Measurements from ENCODE around the gene GPR78. TPM values are rescaled to one million over a fixed set of nuclear protein-coding genes. Genes with fewer than 3 reads are reported as not detected.

GPR78 gene, protein sequence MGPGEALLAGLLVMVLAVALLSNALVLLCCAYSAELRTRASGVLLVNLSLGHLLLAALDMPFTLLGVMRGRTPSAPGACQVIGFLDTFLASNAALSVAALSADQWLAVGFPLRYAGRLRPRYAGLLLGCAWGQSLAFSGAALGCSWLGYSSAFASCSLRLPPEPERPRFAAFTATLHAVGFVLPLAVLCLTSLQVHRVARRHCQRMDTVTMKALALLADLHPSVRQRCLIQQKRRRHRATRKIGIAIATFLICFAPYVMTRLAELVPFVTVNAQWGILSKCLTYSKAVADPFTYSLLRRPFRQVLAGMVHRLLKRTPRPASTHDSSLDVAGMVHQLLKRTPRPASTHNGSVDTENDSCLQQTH
- polyA plus RNA-seq (2013, experiment 1 of 2) = 0.29 TPM
- polyA plus RNA-seq (2013, experiment 2 of 2) = 0.66 TPM

DNA sequence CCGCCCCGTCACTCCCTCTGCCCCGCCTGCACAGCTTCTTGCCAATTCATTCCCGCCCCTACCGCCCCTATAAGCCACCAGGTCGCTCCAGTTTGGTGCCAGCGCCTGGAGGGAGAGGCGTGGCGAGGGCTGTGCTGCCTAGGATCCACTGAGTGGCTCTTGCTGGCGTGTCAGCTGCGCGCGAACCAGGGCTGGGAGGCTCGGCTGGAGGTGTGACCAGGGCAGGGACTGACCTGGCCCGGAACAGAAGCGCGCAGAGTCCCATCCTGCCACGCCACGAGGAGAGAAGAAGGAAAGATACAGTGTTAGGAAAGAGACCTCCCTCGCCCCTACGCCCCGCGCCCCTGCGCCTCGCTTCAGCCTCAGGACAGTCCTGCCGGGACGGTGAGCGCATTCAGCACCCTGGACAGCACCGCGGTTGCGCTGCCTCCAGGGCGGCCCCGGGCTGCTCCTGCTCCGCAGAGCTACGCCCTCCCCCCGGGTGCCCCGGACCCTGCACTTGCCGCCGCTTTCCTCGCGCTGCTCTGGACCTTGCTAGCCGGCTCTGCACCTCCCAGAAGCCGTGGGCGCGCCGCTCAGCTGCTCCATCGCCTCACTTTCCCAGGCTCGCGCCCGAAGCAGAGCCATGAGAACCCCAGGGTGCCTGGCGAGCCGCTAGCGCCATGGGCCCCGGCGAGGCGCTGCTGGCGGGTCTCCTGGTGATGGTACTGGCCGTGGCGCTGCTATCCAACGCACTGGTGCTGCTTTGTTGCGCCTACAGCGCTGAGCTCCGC, at the start of gene GPR78:
TSS of gene GPR78 (plus strand) at position 72 of the 773 bp plus-strand sequence. CDS start at position 663, 591 bp downstream.
- Histone ChIP-seq H3K27ac (ENCODE audit: low read depth, low read length, severe bottlenecking) (no peak within 1 kb of the TSS), H3K4me1 (ENCODE audit: control insufficient read depth, insufficient read depth, low read length, poor library complexity, severe bottlenecking) (peaks cover 5% of the 10 kb centered on the region), H3K4me3 (ENCODE audit: extremely low read depth, insufficient read depth, low read length, poor library complexity, severe bottlenecking) (no peak within 1 kb of the TSS), H3K9me3 (ENCODE audit: control insufficient read depth, low read length) (no peaks in the 10 kb centered on the region), H3K36me3 (ENCODE audit: control insufficient read depth, insufficient read depth, low read length) (no peaks in the 10 kb centered on the region)
- 1 to 2% methylated on average over 49 to 54 of the region's 63 CpGs for WGBS, 2 experiments (ENCODE audit: insufficient coverage in 2 of 2)

DNA sequence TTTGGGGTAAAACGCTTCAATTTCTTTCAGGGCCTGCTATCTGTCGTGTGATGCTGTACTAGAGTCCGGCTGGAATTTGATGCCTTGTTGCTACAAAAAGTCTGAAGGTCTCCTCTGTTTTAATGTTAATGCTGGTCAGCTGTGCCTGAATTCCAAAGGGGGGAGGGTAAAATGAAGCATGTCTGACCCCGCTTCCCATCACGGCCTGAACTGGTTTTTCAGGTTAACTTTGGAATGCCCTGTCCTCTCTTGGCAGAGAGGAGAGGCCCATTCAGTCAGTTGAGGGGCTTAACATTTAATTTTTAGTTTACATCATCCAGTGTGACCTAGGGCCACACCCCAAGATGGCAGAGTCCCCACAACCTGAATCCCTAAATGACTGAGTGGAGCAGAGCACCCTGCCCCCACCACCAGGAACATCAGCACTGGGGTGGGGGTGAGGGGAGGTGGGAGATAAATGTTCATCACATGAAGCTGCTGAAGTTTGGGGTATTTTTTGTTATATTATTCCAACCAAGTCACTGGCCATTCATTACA, 47.9 kb upstream of the GPR78 start:
- Histone ChIP-seq H3K4me1 (ENCODE audit: control insufficient read depth, insufficient read depth, low read length, poor library complexity, severe bottlenecking) (no peaks in the 10 kb centered on the region), H3K4me3 (ENCODE audit: extremely low read depth, insufficient read depth, low read length, poor library complexity, severe bottlenecking) (no peak overlapping the region), H3K27ac (ENCODE audit: low read depth, low read length, severe bottlenecking) (no peak overlapping the region), H3K9me3 (ENCODE audit: control insufficient read depth, low read length) (peaks cover 3% of the 10 kb centered on the region), H3K36me3 (ENCODE audit: control insufficient read depth, insufficient read depth, low read length) (no peaks in the 10 kb centered on the region)
- 67 to 100% methylated on average over 3 to 5 of the region's 5 CpGs for WGBS, 2 experiments (ENCODE audit: insufficient coverage in 2 of 2)

DNA sequence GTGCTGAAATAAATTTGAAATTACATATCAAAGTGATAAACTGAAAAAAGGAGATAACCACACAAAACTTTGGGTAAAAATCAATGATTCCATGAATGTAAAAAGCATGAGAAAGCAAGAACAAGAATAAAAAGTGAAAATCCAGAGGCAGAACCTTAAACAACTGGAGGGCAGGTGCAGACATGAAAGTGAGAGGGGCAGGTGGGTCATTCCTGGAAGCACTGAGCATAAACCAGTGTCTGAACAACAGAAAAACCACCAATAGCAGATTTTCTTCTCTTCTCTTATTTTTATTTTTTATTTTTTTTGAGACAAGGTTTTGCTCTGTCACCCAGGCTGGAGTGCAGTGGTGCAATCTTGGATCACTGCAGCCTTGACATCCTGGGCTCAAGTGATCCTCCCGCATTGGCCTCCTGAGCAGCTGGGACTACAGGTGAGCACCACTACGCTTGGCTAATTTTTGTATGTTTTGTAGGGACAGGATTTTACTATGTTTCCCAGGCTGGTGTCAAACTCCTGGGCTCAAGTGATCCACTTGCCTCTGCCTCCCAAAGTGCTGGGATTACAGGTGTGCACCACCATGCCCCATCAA, 46.8 kb upstream of the GPR78 start:
- Histone ChIP-seq H3K4me3 (ENCODE audit: extremely low read depth, insufficient read depth, low read length, poor library complexity, severe bottlenecking) (no peak overlapping the region), H3K9me3 (ENCODE audit: control insufficient read depth, low read length) (peaks cover 3% of the 10 kb centered on the region), H3K4me1 (ENCODE audit: control insufficient read depth, insufficient read depth, low read length, poor library complexity, severe bottlenecking) (no peaks in the 10 kb centered on the region), H3K27ac (ENCODE audit: low read depth, low read length, severe bottlenecking) (no peak overlapping the region), H3K36me3 (ENCODE audit: control insufficient read depth, insufficient read depth, low read length) (no peaks in the 10 kb centered on the region)
- 74 to 79% methylated on average over 2 of the region's 2 CpGs for WGBS, 2 experiments (ENCODE audit: insufficient coverage in 2 of 2)

DNA sequence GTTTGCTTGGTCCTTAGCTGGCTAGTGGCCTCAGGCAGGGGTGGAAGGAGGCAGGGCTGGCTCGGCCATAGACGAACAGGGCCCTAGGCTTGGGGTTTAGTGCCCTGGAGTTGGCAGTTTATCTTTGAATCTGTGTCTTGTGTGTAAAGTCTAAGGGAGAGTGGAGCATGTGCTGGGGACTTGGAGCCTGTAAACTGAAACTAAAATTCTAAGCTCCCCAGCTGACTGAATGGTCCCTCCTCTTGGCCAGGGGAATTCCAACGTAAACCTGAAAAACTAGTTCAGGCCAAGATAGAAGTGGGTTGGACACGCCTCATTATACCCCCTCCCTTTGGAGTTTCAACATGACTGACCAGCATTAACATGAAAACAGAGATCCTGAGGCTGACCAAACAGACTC, 46.1 kb upstream of the GPR78 start:
- H3K27ac ChIP-seq (ENCODE audit: low read depth, low read length, severe bottlenecking) = no peak overlapping the region
- H3K4me1 ChIP-seq (ENCODE audit: control insufficient read depth, insufficient read depth, low read length, poor library complexity, severe bottlenecking) = no peaks in the 10 kb centered on the region
- H3K36me3 ChIP-seq (ENCODE audit: control insufficient read depth, insufficient read depth, low read length) = no peaks in the 10 kb centered on the region
- peaks cover 3% of the 10 kb centered on the region for H3K9me3 ChIP-seq (ENCODE audit: control insufficient read depth, low read length)
- 69 to 100% methylated on average over 2 to 4 of the region's 4 CpGs for WGBS, 2 experiments (ENCODE audit: insufficient coverage in 2 of 2)
- no peak overlapping the region for H3K4me3 ChIP-seq (ENCODE audit: extremely low read depth, insufficient read depth, low read length, poor library complexity, severe bottlenecking)

DNA sequence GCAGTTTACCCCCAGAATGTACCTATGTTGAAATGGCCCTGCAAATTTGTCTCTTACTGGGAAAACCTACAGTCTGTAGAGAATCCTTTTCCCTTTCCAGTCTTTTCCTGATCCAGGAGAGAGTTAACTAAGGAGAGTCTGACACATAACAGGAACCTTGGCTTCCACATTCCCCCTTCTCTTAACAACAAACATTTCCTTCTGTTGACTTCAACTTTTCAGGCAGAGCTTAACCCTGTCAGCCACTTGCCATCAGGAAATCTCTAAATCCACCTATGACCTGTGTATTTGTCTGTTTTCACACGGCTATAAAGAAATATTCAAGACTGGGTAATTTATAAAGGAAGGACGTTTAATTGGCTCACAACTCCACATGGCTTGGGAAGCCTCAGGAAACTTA, 45.6 kb upstream of the GPR78 start:
- H3K36me3 ChIP-seq (ENCODE audit: control insufficient read depth, insufficient read depth, low read length) = no peaks in the 10 kb centered on the region
- WGBS, 2 experiments (ENCODE audit: insufficient coverage in 2 of 2) = 70 to 100% methylated on average over 1 of the region's 2 CpGs
- peak overlapping the region; percentile 23 for H3K27ac ChIP-seq (ENCODE audit: low read depth, low read length, severe bottlenecking)
- no peak overlapping the region for H3K4me3 ChIP-seq (ENCODE audit: extremely low read depth, insufficient read depth, low read length, poor library complexity, severe bottlenecking)
- no peaks in the 10 kb centered on the region for H3K4me1 ChIP-seq (ENCODE audit: control insufficient read depth, insufficient read depth, low read length, poor library complexity, severe bottlenecking)
- peaks cover 3% of the 10 kb centered on the region for H3K9me3 ChIP-seq (ENCODE audit: control insufficient read depth, low read length)

DNA sequence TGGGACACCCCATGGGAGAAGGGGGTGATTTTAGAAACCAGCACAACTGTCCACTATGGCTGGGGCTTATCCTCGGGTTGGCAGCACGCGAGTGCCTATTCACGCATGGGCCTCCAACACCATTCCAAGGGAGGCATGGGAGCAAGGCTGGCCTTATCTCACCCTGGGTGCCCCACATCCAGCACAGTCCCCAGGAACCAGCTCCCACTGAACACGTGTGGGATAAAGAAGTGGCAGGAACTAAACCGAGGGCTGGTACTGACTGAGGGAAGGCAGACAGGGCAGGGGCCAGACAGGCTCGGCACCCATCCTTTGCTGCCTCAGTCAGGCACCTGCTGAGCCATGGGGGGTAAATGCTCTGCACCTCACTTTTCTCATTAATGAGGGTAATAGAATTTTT, 43.7 kb upstream of the GPR78 start:
- no peaks in the 10 kb centered on the region for H3K9me3 ChIP-seq (ENCODE audit: control insufficient read depth, low read length)
- no peak overlapping the region for H3K27ac ChIP-seq (ENCODE audit: low read depth, low read length, severe bottlenecking)
- no peaks in the 10 kb centered on the region for H3K4me1 ChIP-seq (ENCODE audit: control insufficient read depth, insufficient read depth, low read length, poor library complexity, severe bottlenecking)
- no peak overlapping the region for H3K4me3 ChIP-seq (ENCODE audit: extremely low read depth, insufficient read depth, low read length, poor library complexity, severe bottlenecking)
- 90 to 100% methylated on average over 4 to 5 of the region's 7 CpGs for WGBS, 2 experiments (ENCODE audit: insufficient coverage in 2 of 2)
- H3K36me3 ChIP-seq (ENCODE audit: control insufficient read depth, insufficient read depth, low read length) = no peaks in the 10 kb centered on the region

DNA sequence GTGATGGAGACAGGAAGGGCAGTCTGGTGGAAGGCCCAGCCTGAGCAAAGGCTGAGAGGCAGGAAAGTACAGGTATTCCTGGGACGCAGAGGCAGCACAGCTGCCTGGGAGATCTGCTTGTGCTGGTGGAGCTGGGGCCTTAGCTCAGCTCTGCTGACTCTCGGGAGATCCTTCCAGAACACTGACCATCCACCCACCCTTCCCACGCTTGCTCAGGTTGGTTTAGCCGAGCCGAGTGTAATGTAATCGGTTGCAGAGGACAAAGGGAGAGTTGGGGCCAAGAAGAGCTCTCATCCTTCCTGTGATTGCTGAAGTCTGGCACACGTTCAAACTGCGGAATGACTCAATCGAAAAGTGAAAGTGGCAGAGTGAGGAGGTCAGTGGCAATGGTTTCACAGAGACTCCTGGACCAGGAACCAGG, 43.1 kb upstream of the GPR78 start:
- WGBS, 2 experiments (ENCODE audit: insufficient coverage in 2 of 2) = 78 to 89% methylated on average over 7 to 9 of the region's 9 CpGs
- H3K4me1 ChIP-seq (ENCODE audit: control insufficient read depth, insufficient read depth, low read length, poor library complexity, severe bottlenecking) = no peaks in the 10 kb centered on the region
- no peaks in the 10 kb centered on the region for H3K9me3 ChIP-seq (ENCODE audit: control insufficient read depth, low read length)
- no peak overlapping the region for H3K4me3 ChIP-seq (ENCODE audit: extremely low read depth, insufficient read depth, low read length, poor library complexity, severe bottlenecking)
- H3K36me3 ChIP-seq (ENCODE audit: control insufficient read depth, insufficient read depth, low read length) = no peaks in the 10 kb centered on the region
- H3K27ac ChIP-seq (ENCODE audit: low read depth, low read length, severe bottlenecking) = no peak overlapping the region

DNA sequence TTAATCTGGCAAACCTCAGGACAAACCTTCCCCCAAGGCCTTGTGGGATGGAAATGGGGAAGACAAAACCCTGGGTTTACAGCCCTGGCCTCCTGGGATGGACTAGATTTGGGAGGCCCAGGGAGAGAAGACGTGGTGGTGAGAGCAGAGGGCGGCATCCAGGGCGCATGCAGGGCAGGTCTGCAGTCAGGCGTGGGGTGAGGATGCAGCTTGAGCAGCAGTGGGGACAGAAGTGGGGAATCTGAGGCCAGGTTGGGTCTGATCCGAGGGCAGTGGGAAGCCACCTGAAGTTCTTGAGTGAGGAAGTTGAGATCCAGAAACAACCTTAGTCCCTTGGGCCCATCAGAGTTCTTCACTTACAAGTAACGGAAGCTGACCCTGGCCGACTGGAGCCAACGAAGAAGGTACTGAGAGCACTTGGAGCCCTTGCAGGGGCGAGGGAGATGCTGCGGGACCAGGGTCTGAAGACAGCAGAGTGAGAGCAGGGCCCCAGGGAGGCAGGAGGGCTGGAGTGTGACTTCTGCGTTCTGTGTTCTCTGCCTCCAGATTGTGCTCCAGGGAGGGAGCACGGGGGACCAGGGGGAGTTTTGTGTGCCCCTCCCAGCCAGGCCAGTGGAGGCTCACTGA, 42.0 kb upstream of the GPR78 start:
- H3K4me1 ChIP-seq (ENCODE audit: control insufficient read depth, insufficient read depth, low read length, poor library complexity, severe bottlenecking) = no peaks in the 10 kb centered on the region
- 89 to 91% methylated on average over 9 to 12 of the region's 12 CpGs for WGBS, 2 experiments (ENCODE audit: insufficient coverage in 2 of 2)
- H3K9me3 ChIP-seq (ENCODE audit: control insufficient read depth, low read length) = no peaks in the 10 kb centered on the region
- H3K36me3 ChIP-seq (ENCODE audit: control insufficient read depth, insufficient read depth, low read length) = no peaks in the 10 kb centered on the region
- no peak overlapping the region for H3K4me3 ChIP-seq (ENCODE audit: extremely low read depth, insufficient read depth, low read length, poor library complexity, severe bottlenecking)
- no peak overlapping the region for H3K27ac ChIP-seq (ENCODE audit: low read depth, low read length, severe bottlenecking)

DNA sequence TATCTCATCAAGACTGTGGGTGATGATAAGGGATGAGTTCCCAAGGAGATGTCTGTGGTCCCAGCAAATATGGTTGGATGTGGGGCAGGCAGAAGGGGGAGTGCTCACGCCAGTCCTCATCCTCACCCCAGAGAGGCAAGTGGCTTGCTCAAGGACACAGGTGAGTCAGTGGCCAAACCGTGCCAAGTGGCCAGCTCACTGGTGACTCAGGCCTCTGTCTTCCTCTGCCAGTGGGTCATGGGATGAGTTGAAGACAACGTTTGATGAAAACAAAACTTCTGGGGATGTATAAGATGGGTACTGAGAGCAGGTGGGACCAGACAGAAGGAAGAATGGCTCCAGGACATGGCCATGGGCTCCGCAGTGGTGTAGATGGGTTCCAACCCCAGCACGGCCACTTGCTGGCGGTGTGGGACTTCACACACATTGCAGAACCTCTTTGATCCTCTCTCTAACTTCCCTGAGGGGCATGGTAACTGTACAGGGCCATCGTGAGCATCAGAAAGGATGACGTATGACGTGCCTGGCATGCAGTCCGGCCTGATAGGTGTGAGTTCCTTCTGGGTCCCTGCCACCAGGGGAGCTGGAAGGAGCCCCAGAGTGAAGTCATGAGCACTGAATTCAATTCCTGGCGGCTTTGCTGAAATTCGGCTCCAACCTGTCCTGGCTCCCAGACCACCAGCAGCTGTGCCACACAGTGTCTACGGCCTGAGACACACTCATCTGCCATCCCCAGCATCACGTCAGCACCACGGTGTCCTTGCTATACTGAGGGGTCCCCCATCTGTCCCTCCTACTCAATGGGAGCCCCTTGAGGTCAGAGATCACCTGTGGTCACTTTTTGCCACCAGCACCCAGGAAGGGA, 41.3 kb upstream of the GPR78 start:
- H3K36me3 ChIP-seq (ENCODE audit: control insufficient read depth, insufficient read depth, low read length) = no peaks in the 10 kb centered on the region
- H3K27ac ChIP-seq (ENCODE audit: low read depth, low read length, severe bottlenecking) = no peak overlapping the region
- WGBS, 2 experiments (ENCODE audit: insufficient coverage in 2 of 2) = 82 to 87% methylated on average over 12 to 14 of the region's 15 CpGs
- no peak overlapping the region for H3K4me3 ChIP-seq (ENCODE audit: extremely low read depth, insufficient read depth, low read length, poor library complexity, severe bottlenecking)
- H3K9me3 ChIP-seq (ENCODE audit: control insufficient read depth, low read length) = no peaks in the 10 kb centered on the region
- H3K4me1 ChIP-seq (ENCODE audit: control insufficient read depth, insufficient read depth, low read length, poor library complexity, severe bottlenecking) = no peaks in the 10 kb centered on the region
